Left ventricle myocardium inferior (tissue), 1 donor: ENCODE data around the gene MED7. TPM values are rescaled to one million over a fixed set of nuclear protein-coding genes. Genes with fewer than 3 reads are reported as not detected.

Source experiments
- DNase-seq: peaks from one replicate; pipeline ENCODE4 v3.0.0-alpha.2; 2020
- H3K27ac ChIP-seq: fragments of 200-600 bp; replicated peaks from 2 replicates; pipeline ENCODE4 v1.8.0; 2021
- H3K27me3 ChIP-seq: fragments of 200-600 bp; 2 replicates; pipeline ENCODE4 v1.8.0; 2021; ENCODE audit warnings: low read depth
- H3K36me3 ChIP-seq: fragments of 200-600 bp; 2 replicates; pipeline ENCODE4 v1.8.0; 2021
- H3K4me1 ChIP-seq: fragments of 200-600 bp; 2 replicates; pipeline ENCODE4 v1.8.0; 2021
- H3K4me3 ChIP-seq: fragments of 200-600 bp; 2 replicates; pipeline ENCODE4 v1.8.0; 2021; ENCODE audit warnings: mild to moderate bottlenecking, moderate library complexity
- H3K9me3 ChIP-seq: fragments of 200-600 bp; replicated peaks from 2 replicates; pipeline ENCODE4 v1.8.0; 2021
- CTCF ChIP-seq: fragments of 200-600 bp; IDR thresholded peaks from 2 replicates; pipeline ENCODE4 v1.8.0; 2021; ENCODE audit warnings: antibody characterized with exemption, mild to moderate bottlenecking, borderline replicate concordance
- intact Hi-C: fragments of 100-400 bp; cut with micrococcal nuclease; formaldehyde crosslinking; loops from one replicate; pipeline ENCODE4 v1.11.0; 2022
- total RNA-seq: library from RNA; stranded (reverse); fragmentation: NEBNext Ultra II Directional; extraction: Animal tissue kit (Norgen Biotek cat#: 25700); gene quantifications from one replicate; pipeline ENCODE4 v1.2.1, GENCODE V29; 2021
- donor health status: DM: no; HTN: yes; CAD: no; lungs with severe emphysema.

The MED7 gene
- total RNA-seq, 1 donor from 2014 or later: 10.3 TPM

GRCh38 chr5:157178966-157179365 lies 36.3 kb upstream of the MED7 start:
- Histone ChIP-seq H3K27me3 (peaks cover 43% of the 10 kb centered on the region), H3K9me3 (peaks cover under 1% of the 10 kb centered on the region), H3K4me3 (no peak overlapping the region), H3K4me1 (no peaks in the 10 kb centered on the region), H3K27ac (no peak overlapping the region), H3K36me3 (no peaks in the 10 kb centered on the region)
- no peak for DNase-seq
- intact Hi-C loops: no loop called here
- TF ChIP-seq CTCF: no peak

DNA sequence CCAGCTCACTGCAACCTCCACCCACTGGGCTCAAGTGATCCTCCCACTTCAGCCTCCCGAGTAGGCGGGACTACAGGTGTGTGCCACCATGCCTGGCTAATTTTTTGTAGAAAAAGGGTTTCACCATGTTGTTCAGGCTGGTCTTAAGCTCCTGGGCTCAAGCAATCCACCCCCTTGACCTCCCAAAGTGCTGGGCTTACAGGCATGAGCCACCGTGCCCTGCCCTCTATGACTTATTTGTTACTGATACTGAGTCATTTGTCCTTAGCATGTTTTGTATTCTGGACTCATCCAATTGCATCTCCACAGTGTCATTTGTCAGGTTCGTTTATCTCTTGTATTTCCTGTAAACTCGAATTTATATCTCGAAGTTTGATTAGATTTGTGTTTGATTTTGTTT lies 35.3 kb upstream of the MED7 start:
- Histone ChIP-seq H3K27me3 (peaks cover 43% of the 10 kb centered on the region), H3K4me1 (no peaks in the 10 kb centered on the region), H3K4me3 (no peak overlapping the region), H3K27ac (no peak overlapping the region), H3K9me3 (no peaks in the 10 kb centered on the region), H3K36me3 (no peaks in the 10 kb centered on the region)
- no peak for TF ChIP-seq CTCF
- intact Hi-C loops: no loop called here
- no peak for DNase-seq

GRCh38 chr5:157175071-157175612 lies 32.5 kb upstream of the MED7 start:
- no peak for TF ChIP-seq CTCF
- DNase-seq: no peak
- H3K36me3 ChIP-seq: no peaks in the 10 kb centered on the region
- no peak overlapping the region for H3K27ac ChIP-seq
- H3K4me3 ChIP-seq: no peak overlapping the region
- peaks cover 32% of the 10 kb centered on the region for H3K27me3 ChIP-seq
- intact Hi-C loops: no loop called here
- no peaks in the 10 kb centered on the region for H3K9me3 ChIP-seq
- no peaks in the 10 kb centered on the region for H3K4me1 ChIP-seq

- H3K27me3 ChIP-seq: peaks cover 37% of the 10 kb centered on the region
- TF ChIP-seq CTCF: no peak
- intact Hi-C loops: no loop called here
- H3K9me3 ChIP-seq: no peaks in the 10 kb centered on the region
- H3K36me3 ChIP-seq: no peaks in the 10 kb centered on the region
- H3K4me3 ChIP-seq: no peak overlapping the region
- no peak overlapping the region for H3K27ac ChIP-seq
- no peaks in the 10 kb centered on the region for H3K4me1 ChIP-seq
- DNase-seq: no peak
These were observed 29.7 kb upstream of the MED7 start for GRCh38 chr5:157172403-157172802.

- intact Hi-C loops: no loop called here
- Histone ChIP-seq H3K27ac (no peak overlapping the region), H3K36me3 (no peaks in the 10 kb centered on the region), H3K4me1 (no peaks in the 10 kb centered on the region), H3K9me3 (no peaks in the 10 kb centered on the region), H3K4me3 (no peak overlapping the region), H3K27me3 (peaks cover 54% of the 10 kb centered on the region)
- DNase-seq: no peak
- TF ChIP-seq CTCF: no peak
These were observed 25.6 kb upstream of the MED7 start for GRCh38 chr5:157168286-157168685.
